Left renal cortex interstitium (tissue), 4 donors: ENCODE data around the gene DAAM2. TPM values are rescaled to one million over a fixed set of nuclear protein-coding genes. Genes with fewer than 3 reads are reported as not detected.

Source experiments
- DNase-seq, 4 donors: peaks; one replicate each; pipeline ENCODE4 v3.0.0-alpha.2; 2013; ENCODE audit warnings: low read depth in 4 of 4, low spot score in 2 of 4, missing footprints in 1 of 4
- polyA plus RNA-seq, 4 donors: library from polyadenylated mRNA; unstranded; fragments of 120-200 nt; gene quantifications; one replicate each; pipeline ENCODE4 v1.2.1, GENCODE V29; 2013; ENCODE audit not compliant: insufficient read length in 4 of 4

DAAM2 gene
- polyA plus RNA-seq, 4 donors, result 27.2 to 29.0 (median 28.2) TPM

DNA sequence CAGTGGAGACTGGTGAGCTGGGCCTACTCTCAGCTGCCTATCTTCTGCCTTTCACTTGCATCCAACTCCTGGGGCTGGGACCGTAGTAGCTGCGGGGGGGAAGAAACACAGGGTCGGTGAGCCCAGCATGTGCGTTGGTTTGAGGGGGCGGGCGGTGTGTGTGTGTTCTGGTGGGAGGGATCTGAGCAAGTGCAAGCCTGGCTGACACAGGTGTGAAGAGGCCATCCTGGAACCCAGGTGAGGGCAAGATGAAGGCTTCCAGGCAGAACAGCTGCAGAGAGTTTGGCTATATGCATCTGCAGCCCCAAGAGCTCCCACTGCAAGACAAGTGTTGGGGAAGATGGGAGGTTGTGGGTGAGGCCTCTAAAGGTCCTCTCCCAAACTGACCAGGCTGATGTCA, 111.5 kb downstream of the DAAM2 start:
- DNase-seq, result no peak

DNA sequence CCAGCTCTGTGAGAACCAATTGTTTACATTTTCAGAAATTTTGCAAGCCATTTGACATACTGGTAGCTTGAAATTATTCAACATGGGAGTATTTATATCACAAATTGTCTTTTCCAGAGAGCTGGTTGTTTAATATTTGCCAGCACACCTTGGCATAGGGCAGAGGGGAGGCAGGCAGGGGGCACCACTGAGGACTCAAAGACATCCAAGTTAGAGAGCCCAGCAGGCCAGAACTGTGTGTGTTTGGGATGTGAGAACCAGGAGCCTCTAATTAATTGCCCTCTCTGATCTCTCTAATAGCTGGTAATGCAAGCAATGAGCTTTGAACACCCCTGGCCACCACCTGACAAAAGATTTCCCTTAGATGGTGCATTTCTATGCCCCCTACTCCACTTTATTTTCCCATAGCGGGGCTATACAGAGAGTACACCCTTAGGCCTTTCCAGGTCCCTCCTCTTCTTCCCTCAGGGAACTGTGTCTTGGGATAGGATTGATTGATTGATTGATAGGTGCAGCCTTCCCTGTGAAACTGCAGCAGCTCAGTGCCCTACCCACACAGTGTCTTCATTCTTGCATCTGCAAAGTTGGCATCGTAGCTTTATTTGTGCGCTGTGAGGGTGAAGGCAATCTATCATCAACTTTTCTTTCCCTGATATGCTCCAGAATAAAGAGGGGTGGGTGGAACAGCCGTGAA, 112.9 kb downstream of the DAAM2 start:
- DNase-seq, result no peak

DNA sequence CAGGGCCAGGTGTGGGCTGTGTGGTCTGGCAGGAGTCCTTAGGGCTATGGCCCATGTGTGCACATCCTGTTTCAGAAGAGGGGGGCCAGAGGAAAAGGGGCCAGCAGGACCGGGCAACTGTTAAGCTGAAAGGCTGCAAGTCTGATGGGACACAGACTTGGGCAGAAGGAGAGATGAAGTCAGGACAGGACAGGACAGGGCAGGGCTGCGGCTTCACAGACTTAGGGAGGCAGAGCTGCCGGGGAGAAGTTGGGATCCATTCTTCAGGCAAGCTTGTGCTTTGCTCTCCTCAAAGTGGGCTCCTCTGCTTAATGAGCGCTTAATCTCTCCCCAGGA, 113.4 kb downstream of the DAAM2 start:
- no peak for DNase-seq

DNA sequence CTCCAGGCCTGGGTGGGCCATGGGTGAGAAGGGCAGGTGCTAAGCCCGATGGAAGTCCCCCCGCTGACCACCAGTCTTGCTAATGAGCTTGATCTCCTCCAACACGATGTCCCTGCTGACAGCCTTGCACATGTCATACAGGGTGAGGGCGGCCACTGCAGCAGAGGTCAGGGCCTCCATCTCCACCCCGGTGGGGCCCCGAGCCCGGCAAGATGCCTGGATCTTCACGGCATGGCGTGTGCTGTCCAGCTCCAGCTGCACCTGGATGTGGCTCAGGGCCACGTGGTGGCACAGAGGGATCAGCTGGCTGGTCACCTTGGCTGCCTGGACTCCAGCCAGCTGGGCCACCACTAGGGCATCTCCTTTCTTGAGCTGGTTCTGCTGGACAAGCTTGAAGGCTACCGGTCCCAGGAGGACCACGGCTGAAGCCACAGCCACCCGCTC, 114.2 kb downstream of the DAAM2 start:
- DNase-seq, result no peak

DNA sequence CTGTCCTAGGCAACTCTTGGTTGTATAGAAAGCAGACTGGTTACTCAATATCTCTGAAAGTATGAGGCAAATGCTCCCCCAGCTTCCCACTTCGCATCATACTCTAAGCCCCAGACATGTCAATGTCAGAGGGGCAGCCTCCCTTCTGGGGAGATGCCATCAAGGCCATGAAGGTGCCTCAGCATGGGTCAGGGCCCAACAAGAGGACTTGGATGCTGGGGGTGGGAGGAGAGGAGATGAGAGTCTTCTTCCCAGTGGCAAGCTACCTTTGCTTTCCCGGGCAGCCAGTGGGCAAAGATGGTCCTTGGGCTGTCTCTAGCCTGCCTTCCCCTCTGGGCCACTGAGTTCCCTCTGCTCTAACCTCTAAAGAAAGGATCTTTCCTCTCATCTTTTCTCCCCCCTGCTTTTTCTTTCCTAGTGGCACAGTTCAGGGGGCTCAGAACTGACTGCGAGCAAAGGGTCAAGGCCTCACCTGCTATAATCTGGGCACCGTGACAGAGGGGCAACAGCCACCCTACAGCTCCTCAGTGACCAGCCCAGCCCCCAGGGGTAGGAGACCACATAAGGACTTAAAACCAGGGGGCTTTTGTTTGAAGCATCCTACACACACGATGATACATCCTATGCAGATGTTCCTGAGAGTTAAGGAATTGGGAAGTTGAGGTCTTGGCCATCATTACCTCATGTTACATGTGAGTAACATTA, 115.8 kb downstream of the DAAM2 start:
- no peak for DNase-seq

DNA sequence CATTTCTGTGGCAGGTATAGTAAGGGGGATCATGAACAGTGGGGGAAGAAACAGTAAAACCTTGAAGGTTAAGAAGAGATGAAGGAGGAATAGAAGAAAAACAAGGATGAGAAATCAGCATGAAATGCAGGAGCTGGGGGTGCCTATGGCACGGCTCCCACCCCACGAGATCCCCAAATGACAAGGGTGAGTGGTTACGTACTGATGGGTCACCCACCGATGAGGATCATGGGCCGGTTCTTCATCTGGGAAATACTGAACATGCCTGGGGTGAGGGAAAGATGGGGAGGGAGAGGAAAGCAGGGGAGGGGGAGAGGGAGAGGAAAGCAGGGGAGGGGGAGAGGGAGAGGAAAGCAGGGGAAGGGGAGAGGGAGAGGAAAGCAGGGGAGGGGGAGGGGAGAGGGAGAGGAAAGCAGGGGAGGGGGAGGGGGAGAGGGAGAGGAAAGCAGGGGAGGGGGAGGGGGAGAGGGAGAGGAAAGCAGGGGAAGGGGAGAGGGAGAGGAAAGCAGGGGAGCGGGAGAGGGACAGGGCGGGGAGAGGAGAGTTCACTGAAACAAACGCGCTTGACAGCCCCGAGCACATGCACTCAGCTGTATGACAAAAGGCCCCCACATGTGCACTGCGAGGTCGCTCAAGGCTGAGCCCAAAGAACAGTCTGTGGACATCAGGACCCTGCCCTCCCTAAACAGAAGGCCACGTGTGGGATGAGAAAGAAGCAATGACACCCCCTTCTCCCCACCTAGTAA, 116.8 kb downstream of the DAAM2 start:
- DNase-seq, result no peak

DNA sequence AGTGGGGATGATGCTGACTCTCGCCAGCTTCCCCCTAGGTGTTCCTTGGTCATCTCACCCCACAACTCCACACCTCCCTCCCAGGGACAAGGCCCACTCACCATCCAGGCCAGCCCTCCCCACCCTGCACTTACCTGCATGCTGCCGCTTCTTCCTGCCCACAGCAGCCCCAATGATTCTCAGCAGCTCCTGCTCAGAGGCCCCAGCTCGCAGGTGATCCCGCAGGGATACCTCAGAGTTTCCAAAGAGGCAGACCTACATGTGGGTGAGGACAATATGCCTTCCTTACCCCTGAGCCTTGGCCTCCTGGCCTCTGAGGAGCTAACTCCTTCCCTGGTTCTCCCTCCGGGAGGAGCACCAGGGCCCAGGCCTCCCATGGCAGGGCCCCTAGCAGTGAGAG, 117.5 kb downstream of the DAAM2 start:
- DNase-seq, result no peak

DNA sequence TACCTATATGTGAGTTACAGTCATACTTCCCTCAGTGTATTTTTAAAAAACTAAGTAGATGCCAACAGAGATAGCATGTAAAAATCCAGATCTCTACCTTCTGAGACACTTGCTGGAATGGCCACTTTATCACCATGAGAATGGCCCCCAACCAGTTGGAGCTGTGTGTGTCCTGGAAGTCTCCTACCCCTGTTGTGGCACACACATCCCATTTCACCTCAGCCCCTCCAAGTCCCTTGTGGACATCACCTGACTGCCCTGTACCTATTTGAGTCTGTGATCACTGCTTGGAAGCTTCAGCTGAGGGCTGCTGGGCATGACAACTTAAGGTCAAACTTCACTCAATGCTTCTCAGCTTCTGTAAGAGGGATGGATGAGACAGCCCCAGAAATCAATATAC, 118.0 kb downstream of the DAAM2 start:
- DNase-seq, result no peak

DNA sequence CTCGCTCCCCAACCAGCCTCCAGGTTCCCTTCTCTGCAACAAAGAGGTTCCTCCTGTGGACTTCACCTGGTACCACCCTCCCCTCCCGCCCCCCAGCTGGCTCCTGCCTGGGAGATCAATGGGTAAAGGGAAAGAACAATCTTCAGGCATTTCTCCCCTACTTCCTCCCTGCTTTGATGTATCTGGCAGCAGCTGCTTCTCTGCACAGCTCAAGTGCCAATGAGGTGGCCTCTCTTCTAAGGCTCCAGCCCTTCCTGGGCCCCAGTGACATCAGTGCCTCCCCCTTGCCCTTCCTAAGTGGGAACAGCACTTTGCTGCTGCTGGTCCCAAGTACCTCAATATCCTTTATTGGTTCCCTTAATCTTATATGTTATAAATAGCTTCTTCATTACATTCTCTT, 118.6 kb downstream of the DAAM2 start:
- DNase-seq, result no peak

DNA sequence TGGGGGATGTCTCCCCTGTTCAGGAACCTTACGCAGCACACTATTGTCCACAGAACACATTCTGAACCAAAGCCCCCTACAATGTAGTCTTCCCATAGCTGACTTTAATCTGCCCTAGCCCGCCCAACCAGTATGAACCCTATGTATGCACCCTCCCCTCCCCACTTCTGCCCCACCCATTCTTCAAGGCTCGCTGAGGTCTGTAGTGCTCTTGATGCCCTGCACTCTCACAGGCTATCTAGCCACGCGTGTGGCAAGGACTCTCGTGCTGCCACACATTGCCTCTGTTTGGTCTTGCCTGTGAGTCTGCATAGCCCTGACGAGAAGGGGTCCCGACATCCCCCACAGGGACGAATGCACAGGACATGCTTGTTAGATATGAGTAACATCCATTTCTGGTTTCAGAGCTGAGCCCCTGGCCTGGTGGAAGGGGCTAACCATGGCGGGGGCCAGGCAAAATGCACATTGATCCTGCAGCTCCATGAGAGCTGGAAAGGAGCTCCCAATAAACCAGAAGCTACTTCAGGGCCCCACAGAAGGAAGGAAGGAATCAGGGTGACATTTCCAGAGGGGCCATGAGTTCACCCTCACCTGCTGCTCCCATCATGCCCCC, 119.4 kb downstream of the DAAM2 start:
- no peak for DNase-seq

DNA sequence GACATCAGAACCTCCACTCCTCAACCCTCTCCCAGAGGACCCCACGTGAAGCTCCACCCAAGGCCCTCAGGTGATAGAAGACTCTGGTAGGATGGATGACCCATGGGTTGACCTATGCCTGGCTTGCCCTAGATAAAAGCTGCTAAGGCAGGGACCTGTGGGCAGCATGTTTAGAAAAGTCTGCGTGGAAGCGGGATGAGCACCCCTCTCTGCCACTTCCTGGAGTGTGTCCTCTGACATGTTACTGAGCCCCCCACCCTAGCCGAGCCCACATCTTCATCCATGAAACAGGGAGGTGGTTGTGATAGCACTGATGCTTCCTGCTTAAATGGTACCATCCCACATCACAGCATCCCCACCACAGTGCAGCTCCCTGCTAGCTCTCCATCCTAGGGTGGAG, 120.3 kb downstream of the DAAM2 start:
- DNase-seq, result no peak

DNA sequence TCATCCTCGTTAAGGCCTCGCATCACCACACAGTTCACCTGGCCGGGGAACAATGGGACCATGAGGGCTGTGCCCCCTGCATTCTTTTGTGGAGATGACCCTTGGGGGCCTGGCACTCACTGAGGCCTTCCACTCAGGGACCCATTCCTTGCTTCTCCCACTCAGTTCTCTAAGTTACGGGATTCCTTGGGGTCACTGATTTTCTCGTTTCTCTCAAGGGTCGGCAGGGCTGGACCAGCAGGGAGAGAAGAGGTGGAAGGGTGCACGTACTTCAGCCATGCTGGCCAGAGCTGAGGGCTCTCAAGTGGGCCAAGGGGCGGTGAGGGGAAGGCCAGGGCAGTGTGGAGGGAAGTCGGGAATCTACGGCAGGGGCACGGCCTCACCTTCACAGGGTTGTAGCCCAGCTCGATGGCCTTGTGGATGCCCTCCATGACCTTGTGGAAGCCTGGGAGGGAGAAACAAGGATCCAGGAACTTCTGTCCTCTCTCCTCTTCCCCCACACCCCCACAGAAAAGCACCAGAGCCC, 121.3 kb downstream of the DAAM2 start:
- DNase-seq, result no peak

DNA sequence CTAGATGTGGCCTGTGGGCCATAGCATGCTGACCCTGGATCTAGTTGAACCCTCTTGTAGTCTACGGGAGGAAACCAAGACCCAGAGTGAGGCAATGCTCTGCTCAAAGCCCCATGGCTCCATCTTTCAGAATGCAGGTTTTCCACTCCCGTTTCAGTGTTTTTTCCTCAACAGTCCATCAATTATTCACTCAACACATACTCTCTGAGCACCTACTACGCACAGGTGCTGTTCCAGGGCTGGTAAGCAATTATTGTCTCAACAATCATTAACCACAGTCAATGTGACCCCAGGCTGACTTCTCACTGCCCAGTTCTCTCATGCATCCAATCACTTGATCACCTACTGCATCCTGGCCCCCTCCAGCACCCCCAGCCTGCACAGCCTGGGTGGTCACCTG, 122.1 kb downstream of the DAAM2 start:
- DNase-seq, result no peak

DNA sequence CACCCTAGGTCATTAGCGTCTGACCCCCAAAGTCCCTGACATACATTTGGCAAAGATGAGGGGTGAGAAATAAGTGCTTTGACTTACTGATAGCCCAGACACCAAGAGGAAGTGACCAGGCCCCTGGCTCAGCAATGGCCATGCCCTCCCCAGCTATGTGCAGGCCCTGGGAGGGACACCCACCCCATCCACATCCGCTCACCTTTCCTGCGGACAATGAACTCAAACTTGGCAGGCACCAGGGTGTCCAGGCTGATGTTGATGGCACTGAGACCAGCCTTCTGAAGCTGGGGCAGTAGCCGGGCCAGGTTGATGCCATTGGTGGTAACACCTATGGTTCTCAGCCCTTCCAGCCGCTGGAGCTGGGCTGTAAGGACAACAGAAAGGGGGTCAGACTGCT, 123.7 kb downstream of the DAAM2 start:
- DNase-seq, result no peak

DNA sequence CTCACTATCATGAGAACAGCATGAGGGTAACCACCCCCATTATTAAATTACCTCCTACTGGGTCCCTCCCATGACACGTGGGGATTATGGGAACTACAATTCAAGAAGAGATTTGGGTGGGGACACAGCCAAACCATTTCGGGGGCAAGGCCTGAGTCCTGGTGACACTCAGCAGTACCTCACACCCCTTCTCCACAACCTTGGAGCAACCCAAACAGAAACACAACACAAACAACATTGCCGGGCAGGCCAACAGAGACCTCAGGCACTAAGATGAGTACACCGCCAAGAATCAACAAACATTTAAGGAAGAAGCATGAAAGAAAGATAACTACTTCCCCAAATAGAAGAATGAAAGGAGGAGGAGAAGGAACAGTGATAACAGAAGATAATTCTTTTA, 125.2 kb downstream of the DAAM2 start:
- no peak for DNase-seq

DNA sequence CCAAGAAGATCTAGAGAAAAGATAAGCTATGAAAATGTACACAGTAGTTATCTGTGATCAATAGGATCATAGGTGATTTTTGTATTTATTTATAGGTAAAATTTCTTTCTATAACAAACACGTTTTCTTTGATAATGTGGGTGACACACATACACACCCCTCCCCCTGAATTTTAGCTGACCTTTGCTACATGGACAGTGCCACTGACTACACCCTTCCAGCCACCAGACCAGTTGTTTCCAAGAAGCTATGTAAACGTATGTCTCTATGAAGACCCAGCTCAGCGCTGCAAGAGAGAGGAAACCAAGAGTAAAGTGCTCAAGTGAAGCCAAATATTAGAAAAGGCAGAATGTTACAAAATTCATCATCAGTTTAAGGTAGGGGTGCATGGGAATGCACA, 125.8 kb downstream of the DAAM2 start:
- DNase-seq, result no peak

DNA sequence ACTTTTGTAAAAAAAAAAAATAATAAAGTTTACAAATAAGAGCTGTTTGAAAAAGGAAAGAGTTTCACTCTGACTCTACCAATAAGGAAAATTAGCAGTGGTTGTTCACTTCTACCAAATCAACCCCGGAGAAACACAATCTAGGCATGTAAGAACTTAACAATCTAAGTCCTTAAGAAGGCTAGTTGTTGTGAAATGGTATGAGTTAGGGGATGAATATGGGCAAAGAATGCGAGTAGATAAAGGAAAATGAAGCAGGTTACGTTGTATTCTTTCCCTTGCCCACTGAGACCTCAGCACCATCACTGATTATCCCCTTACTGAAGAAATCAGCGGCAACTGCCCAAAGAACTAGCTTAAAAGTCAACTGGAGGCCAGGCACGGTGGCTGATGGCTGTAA, 126.7 kb downstream of the DAAM2 start:
- no peak for DNase-seq

DNA sequence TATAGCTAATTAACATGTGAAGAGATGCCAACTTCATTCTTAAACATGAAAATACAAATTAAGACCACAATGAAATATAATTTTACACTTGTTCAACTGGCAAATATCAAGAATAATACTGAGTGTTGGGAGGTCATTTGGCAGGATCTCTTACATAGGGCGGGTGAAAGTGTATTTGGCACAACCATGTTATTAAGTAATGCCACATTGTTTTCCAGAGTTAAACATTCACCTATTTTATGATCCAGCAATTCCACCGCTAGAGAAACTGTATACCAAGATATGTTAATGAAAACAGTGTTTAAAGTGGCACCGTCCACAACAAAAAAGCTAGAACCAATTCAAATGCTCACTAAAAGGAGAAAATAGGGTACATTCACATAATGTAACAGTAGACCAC, 128.0 kb downstream of the DAAM2 start:
- no peak for DNase-seq

DNA sequence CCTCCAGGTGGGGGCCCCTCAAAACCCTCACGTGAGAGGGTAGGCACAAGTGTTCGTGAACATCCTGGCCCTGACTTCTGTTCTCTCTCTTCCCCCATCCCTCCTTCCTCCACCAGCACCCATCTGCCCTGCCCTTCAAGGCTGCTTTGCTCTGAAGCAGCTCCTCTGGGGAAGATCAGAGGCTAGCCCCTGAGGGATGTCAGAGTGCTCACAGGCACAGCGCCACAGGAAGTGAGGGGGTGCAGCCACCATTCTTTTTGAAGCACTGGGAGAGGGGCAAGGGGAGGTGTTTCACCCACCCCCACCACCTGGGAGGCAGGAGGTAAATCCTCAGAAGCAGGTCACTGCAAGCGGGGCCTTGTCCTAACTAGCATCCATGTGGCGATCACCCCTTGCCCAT, 130.6 kb downstream of the DAAM2 start:
- DNase-seq, result no peak

DNA sequence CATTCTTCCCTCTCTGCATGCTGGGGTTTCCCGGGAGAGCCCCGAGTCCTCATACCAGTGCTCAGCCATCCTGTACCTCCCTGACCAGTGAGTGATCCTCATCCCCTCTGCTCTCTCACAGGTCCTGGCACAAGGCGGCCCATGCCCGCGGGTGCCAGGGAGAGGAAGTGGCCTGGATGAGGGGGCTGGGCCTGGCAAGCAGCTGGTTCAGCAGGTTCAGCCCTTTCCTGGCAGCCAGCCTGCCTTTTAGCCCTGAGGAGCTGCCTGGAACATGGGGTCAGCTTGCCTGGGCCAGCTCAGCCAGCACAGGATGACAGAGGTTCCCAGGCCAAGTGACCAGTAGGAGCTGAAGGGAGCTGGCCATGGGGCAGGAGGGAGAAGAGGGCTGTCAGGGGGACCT, 131.2 kb downstream of the DAAM2 start:
- DNase-seq, result no peak

DNA sequence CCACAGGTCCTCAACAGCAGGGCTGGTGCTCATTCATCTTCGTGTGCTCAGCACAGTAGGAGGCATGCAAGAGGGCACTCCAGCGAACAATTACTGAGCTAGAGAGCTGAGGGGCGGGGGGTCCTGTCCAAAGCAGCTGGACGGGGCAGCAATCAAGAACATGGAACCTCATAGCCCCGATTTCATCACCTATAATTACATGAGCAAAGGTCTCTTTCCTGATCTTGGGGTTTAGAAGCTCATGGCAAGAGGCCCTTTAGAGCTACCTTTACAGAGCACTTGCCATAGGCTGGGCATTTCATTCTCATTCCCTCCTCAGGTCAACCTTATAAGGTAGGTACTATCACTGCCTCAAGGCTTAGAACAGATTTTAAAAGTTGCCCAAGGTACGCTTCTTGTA, 131.7 kb downstream of the DAAM2 start:
- no peak for DNase-seq
